ENCODE results near the gene TMUB1.
A peak's percentile ranks its signal among the peaks of the same experiment; 100 is the strongest.

TMUB1 gene

DNA sequence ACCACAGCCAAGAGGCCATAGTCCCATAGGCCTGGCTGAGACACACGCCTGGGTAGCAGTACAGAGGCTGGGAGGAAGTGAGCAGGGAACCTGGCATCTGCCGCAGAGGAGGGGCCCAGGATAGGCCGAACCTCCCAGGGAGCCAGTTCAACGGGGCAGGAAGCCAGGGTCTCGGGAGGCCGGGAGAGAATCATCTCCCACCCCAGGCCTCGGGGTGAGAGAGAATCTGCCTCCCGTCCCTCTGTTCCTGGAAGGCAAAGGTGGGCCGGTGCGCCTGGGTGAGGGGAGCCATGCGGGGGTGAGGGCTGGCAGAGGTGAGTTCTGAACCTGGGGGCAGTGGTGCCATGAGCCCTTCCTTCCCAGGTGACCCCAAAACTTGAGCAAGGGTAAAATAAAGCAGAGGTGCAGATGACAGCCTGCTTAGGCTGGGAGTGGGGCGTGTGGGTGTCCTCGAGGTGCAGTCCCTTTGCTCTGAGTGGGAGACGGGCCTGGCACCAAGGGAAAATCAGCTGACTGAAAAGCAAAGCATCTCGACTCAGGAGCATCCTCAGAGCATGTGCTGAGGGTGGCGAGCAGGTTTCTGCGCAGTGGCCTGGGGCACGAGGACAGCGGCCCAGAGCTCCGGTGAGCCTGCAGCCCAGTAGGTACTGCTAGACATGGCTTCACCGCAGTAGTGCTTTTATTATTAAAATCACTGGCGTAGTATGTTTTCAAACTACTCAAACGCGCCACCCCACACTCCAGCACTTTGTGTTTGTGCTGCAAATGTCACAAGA is 18.5 kb upstream of the TMUB1 start:
- DNase-seq, result no peak

- DNase-seq, result no peak
Measured at GRCh38 chr7:151100921-151101320, 17.6 kb upstream of the TMUB1 start.

GRCh38 chr7:151099486-151100211 is 16.4 kb upstream of the TMUB1 start:
- no peak for DNase-seq

GRCh38 chr7:151095828-151096475 is 12.7 kb upstream of the TMUB1 start:
- DNase-seq, result no peak

DNA sequence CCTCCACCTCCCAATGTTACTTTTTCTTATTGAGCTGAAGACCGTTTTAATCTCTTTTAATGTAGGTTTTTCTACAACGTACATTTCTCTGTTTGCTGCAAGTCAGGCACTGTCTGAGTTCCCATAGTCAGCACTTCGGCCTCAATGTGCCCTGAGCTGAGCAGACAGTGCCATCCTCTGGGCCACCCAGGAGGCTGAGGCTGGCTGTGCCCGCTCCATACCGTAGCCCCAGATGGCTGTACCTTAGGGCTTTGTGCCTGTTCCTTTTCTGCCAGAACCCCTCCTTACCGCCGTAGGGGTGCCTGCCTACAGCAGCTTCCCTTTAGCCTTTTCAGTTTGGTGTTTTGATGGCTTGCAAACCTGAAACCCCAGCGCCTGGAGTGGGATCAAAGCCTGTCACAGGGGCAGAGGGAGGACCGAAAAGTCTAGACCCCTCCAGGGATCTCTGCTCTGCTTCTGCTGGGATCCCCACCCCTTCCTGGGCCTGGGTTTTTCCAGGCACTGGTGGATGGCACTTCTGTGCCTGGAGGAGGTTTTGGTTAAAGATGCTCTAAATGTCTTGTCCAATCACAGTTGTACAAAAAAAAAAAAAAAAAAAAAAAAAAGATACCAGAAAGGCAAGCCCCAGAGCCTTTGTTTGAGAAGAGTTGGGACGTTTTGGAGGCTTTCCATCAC is 12.0 kb upstream of the TMUB1 start:
- no peak for DNase-seq

- DNase-seq, result no peak
Measured at GRCh38 chr7:151094675-151095074, 11.4 kb upstream of the TMUB1 start.

GRCh38 chr7:151093748-151094147 is 10.5 kb upstream of the TMUB1 start:
- DNase-seq, result no peak

DNA sequence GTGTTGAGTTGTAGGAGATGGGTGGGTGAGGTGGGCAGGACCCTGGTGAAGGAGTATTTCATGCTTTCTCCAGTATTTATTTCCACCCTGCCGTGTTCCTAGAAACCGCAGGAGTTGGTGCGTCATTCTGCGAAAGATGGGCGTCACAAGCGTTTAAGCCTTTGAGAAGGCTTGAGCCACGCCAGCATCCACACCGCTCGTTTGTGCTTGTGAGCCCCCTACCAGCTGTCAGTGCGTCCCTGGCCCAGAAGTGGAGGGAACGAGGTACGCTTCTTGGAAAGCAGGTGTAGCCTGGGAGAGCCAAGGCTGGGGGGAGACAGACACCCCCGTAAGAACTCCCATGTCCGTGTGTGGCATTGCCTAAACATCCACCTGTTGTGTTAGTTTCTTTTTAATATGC is 8.7 kb upstream of the TMUB1 start:
- DNase-seq, result no peak

GRCh38 chr7:151091431-151091830 is 8.1 kb upstream of the TMUB1 start:
- no peak for DNase-seq

- DNase-seq, result no peak
Measured at GRCh38 chr7:151091003-151091402, 7.7 kb upstream of the TMUB1 start.

DNA sequence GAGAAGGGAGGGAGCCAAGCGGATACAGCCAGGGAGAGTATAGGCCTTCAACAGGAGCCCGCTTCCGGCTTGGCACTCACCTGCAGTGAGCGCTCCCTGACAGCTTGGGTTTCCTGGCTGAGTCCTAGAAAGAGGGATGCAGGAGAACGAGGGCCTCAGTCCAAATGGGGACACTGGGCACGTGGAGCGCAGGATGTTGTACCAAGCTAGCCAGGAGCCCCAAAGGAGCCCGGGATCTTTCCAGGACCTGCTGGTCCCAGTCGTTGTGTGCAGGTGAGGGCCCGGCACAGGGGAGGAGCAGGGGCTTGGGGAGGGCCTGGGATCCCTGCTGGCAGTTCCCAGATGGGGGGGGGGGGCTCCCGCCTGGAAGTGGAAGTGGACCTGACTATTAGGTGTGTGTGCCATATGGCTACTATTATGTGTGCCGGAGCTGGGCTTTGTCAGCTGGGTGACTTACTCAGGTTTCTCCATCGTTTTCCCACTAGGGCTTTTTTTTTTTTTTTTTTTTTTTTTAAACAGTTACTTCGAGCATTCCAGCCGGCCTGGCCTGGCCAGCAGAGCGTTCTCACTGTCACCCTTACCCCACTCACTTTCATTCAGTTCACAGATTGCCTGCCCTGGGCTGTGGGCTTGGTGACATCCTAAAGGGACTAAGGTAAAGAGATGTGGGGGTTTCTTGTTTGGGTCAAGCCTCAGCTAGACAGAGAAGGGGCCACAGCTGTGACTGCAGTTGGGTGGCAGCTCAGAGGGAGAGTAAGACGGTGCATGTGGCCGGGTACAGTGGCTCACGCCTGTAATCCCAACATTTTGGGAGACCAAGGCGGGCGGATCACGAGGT is 6.8 kb upstream of the TMUB1 start:
- no peak for DNase-seq

GRCh38 chr7:151088856-151089699 is 5.8 kb upstream of the TMUB1 start:
- no peak for DNase-seq

DNA sequence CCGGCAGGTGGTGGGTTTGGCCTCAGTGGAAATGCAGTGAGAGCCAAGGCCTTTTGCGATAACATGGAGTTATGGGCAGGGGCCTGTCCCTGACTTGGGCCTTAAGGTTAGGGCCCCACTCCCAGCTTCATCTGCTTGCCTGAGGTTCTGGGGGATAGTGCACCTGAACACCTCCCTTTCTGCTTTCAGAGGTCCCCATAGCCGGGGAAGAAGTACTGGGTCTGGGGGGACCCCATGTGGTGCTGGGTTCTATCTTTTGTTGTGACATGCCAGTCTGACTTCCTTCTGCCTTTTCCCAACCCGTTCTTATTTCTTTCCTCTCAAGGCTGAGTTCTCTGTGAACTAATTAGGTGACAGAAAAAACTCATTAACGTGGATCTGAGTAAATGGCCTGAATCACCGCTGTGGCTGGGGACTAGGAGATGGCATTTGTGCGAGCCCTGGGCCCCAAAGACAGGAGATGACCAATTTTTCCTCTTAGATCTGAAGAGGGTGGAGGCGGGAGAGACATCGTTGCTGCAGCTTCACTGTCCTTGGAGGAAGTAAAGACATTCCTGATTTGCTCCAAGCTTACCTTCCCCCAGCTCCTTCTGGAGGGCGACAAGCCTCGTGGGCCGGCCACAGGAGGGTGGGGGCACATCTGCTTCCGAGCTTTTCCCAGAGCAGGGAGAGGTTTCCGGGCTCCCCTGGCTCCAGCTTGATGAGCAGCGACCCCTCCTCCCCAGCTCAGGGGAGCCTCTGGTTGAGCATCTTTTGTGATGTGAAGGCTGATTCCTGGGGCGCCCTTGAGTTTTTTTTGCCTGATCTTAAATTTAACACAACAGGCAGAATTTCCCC is 4.9 kb upstream of the TMUB1 start:
- no peak for DNase-seq

DNA sequence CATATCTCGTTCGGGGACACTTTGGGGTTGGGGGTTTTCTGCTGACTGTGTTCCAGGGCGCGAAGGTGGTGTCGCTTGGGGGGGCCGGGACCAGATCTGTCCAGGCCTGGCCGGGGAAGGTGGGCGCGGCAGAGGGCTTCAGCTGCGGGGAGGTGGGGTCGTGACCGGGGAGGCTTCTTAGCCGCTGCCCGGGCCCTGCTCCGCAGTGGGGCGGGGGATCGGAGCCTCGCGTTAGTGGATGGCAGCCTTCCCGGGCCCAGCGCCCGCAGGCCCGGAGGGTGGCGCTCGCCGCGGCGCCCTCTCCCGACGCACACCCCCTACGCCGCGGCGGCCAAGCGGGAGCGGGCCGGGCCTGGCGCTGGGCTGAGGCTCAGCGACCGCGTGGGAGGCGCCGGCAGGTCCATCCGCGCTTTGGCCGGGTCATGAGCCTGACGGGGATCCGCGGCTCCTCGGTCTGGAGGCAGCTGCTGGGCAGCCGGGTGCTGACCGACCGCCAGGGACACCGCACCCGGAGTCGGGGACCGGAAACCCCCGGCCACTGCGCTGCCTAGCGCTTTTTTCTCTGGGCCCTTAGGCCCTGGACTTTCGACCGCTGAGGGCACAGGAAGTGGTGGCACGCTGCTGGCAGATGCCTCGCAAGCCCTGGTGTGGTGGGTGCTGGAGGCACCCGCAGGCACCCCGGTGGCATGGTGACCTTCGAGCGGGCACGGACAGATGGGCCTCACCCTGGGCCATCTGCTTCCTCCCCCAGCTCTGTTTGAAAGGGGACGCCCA is 4.1 kb upstream of the TMUB1 start:
- DNase-seq, result peak; percentile 54

GRCh38 chr7:151086802-151087244 is 3.5 kb upstream of the TMUB1 start:
- DNase-seq, result peak; percentile 54

- peak; percentile 91 for DNase-seq
Measured at GRCh38 chr7:151085691-151086620, 2.7 kb upstream of the TMUB1 start, which contains the start of gene AGAP3. AGAP3 (plus strand) TSS chr7:151086475; CDS start chr7:151086742, 267 bp downstream.

DNA sequence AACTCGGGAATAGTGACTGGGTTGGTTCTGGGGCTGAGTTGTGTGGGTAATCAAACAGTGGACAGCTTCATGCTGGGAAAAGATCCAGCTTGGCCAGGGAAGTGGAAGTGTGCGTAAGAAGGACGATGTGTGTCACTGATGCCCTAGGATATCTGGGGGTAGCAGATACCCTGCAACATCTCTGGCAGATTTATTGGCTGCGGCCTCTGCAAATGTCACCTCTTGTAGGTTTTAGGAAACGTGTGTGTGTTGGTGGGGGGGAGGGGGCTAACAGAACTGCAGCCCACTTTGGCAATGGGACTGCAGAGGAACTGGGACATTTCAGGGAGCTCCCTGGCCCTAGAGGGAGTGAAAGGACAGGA is 2.0 kb upstream of the TMUB1 start:
- no peak for DNase-seq

GRCh38 chr7:151083824-151084160 is 499 bp upstream of the TMUB1 start:
- no peak for DNase-seq
